Gastrocnemius medialis (tissue), 4 donors: ENCODE measurements around the gene PTPRN2.

ENCODE experiments used
- CTCF ChIP-seq, 5 experiments: fragments of 450-650 bp in 3 of 5; fragments of 200-600 bp in 2 of 5; sonication (generic) in 2 of 5; IDR thresholded peaks in 4 of 5; conservative IDR thresholded peaks in 1 of 5; 1 replicate in 4 of 5; 2 replicates in 1 of 5; pipeline ENCODE4 v1.5.1; 2016 to 2019; ENCODE audit warnings: antibody characterized with exemption in 5 of 5, mild to moderate bottlenecking in 3 of 5, moderate library complexity in 3 of 5
- POLR2A ChIP-seq, 2 donors: fragments of 450-650 bp; IDR thresholded peaks; one replicate each; pipeline ENCODE4 v1.6.1; 2017; ENCODE audit warnings: antibody characterized with exemption in 2 of 2, mild to moderate bottlenecking in 2 of 2, moderate library complexity in 2 of 2

GRCh38 chr7:158133057-158133456 lies 454.6 kb downstream of the PTPRN2 start:
- TF ChIP-seq CTCF (IDR thresholded peaks at IDR 0.05 in 4 of 5, conservative IDR thresholded peaks at IDR 0.05 in 1 of 5) (no peak), POLR2A (IDR thresholded peaks at IDR 0.05) (no peak)
